NCI-H2196 treated with DMSO at 0.1 percent for 48 hours (cell line): ENCODE measurements around the gene SPOP.
"Not testable (repeated sequence)": the region's sequence is repeated elsewhere in the genome, so short reads cannot be mapped to it uniquely, and the experiment has no call there.

ENCODE experiments used
- DNase-seq: peaks from one replicate; lab custom pipeline; 2025; ENCODE audit not compliant: unreplicated experiment; lab: John Stamatoyannopoulos, UW

The SPOP gene

GRCh38 chr17:49677933-49678847 is at the start of gene SPOP:
TSS of gene SPOP (minus strand) at chr17:49678097. CDS start at chr17:49622810, 55,287 bp downstream.
- DNase-seq, result peak; percentile 98

GRCh38 chr17:49727380-49727779 is 49.5 kb upstream of the SPOP start:
- DNase-seq, result no peak

- no peak for DNase-seq
These were observed 47.7 kb upstream of the SPOP start for GRCh38 chr17:49725452-49726130.

- not testable (repeated sequence) for DNase-seq
These were observed 46.7 kb upstream of the SPOP start for GRCh38 chr17:49724552-49724951.

GRCh38 chr17:49723423-49723822 is 45.5 kb upstream of the SPOP start:
- no peak for DNase-seq

- no peak for DNase-seq
These were observed 44.2 kb upstream of the SPOP start for GRCh38 chr17:49722066-49722465.

DNA sequence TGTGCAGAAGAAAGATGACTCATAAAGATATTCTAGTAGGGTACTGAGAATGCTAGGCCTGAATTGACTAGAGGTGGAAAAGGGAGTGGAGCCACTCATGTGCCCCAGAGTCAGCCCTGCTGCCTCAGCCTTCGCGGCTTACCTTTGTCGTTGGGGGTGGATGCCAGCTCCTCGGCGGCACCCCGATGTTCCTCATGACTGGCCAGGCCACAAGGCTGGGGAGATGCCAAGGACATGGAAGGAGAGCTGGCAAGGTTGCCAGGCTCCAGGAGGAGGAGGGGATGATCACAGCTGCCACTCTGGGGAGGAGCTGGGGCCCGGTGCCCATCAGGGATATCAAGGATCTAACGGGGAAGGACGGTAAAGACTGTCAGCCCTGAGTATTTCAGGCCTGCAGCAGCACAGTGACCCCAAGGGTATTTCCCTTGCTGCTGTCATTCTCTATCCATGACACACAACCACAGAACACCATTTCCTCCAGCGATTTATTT is 39.5 kb upstream of the SPOP start:
- DNase-seq, result no peak

GRCh38 chr17:49716668-49717364 is 38.9 kb upstream of the SPOP start:
- no peak for DNase-seq

DNA sequence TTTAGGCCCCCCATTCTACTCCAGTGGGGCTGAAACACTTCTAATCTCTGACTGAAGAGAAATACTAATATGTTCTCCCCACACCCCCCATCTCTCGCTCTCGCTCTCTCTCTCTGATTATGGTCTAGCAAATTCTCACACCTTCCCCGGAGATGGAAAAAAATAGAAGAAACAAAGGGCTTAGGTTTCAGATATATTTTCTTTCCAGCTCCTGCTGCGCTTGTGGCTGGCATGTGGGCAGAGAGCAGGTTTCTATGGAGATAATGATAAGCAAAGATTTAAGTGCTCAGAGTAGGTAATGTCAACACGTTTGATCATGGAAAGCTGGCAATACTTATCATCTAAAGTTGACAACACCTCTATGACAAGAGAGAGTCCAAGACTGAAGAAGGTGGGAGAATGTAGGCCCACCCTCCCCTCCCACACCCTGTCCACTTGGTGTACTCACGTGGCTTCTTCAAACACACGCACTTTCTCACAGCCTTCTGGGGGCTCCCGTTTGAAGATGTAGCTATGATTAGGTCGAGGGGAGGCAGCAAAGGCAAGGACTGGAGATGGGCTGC is 37.9 kb upstream of the SPOP start:
- DNase-seq, result peak; percentile 46

DNA sequence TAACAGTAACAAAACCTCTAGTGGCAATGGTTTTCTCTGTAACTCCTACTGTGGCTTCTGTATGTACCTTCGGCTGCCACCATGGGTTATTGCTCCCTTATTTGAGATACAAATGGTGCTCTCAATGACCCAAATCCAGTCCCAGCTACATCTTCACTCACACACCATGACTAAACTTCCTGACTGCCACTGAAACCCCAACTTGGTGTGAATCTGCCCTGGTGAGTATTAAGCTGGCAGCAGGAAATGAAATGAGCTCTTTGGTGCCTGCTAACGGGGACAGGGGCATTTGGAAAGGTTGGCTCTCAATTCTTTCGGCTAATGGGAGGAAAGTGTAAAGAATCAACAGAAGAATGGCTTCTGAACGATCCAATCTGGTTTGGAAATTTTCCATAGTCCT is 37.3 kb upstream of the SPOP start:
- DNase-seq, result no peak

DNA sequence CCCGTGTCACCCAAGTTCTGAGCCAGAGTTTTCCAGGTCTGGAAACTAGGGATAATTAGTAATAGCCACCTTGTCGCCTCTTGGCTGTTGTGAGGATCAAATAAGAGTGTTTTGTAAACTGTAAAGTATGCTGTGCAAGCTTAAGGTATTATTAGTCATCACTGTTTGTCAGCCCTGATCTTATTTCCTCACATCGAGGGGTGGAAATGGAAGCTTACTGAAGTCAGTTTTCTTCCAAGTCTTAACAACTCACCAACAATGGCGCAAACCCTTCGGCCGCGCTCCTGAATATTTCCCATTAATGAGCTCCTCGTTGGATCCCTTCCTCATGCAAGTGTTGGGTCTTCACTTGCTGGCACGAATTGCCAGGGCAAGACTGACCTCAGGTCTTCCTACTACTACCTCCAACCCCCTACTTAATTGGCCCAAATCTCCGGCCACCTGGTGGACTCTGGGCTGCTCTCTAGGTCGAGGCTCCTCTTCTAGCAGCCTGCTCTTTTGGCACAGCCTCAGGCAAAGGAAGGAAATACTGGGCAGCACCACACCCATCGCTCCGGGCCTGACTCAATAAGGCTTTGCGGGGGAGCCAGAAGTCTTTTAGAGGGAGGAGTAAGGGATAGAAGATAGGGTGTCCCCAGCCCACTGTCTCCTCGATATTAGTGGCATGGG is 30.8 kb upstream of the SPOP start:
- no peak for DNase-seq

DNA sequence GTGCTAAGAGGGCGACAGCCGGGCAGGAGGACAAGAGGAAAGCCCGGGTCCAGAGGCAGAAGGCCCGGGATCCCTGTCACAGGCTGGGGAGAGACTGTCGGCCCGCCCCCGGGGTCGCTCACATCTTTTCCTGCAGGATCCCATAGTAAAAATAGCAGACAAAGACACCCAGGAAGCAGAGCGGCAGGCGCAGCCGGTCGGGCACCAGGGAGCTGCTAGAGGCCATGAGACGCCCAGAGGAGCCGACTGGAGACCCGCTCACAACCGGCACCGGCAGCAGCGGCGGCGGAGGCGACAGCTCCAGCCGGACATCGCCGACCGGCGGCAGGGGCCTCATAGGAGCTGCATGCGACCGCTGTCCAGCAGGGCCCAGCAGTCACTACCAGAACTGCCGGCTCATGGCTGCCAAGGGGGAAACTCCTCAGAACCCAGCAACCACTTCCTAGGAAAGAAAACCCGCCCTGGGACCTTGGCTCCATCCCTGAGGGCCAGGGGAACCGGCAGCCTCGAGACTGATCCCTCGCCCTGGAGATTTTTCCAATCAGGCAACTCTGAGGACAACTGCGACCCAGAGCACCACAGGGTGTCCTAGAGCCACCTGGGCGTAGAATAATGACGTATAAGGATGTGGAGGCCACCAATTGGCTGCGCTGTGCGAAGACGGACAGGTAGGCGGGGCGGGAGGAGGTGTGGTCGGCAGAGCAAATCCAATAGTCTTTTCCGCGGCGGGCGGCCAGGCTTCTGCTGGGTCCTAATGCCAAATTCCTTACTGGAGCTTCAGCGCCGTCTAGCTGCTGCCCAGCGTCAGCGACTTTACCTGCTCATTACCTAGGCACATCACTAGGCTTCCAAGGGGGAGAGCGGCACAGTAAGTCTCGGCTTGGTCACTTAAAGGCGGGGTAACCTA is 30.0 kb upstream of the SPOP start, which contains the start of gene SLC35B1:
Gene SLC35B1 (minus strand): TSS at position 357 of the 907 bp plus-strand sequence. CDS start 131 bp downstream, at position 226.
- peak; percentile 99 for DNase-seq

DNA sequence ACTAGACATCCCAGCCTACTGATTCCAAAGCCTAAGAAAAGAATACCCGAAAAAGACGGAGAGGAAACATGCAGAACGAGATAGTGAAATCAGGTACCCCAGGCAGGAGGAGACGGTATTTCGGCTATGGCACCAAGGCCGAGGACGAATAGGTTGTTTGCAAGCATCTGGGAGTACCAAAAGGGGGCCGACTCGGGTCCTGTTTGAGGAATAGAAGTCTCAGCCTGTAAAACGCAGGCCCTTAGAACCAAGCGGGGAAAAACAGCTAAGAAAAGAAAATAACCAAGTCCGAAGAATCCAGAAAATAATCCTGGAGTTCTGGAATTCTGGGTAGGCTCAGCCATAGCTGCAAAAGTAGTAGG is 29.3 kb upstream of the SPOP start:
- no peak for DNase-seq

GRCh38 chr17:49705254-49705653 is 27.4 kb upstream of the SPOP start:
- DNase-seq, result no peak

GRCh38 chr17:49703557-49704277 is 25.8 kb upstream of the SPOP start:
- peak; percentile 86 for DNase-seq

GRCh38 chr17:49700960-49701359 is 23.1 kb upstream of the SPOP start:
- no peak for DNase-seq

- DNase-seq, result no peak
These were observed 22.2 kb upstream of the SPOP start for GRCh38 chr17:49699966-49700575.

- no peak for DNase-seq
These were observed 20.1 kb upstream of the SPOP start for GRCh38 chr17:49698005-49698404.
